GM23338 (cell line): ENCODE data around the gene TLR6. TPM values are rescaled to one million over a fixed set of nuclear protein-coding genes. Genes with fewer than 3 reads are reported as not detected.
A peak's percentile ranks its signal among the peaks of the same experiment; 100 is the strongest.

Experiments used
- ATAC-seq: fragments of 200-7000 bp; cut with Tn5 transposase; 3 replicates; pipeline ENCODE4 v1.9.1; 2020
- DNase-seq: peaks from one replicate; pipeline ENCODE4 v3.0.0-alpha.2; 2015; ENCODE audit warnings: low spot score
- H2AFZ ChIP-seq: fragments of 200-600 bp; sonication (generic); 2 replicates; pipeline ENCODE4 v1.8.0; 2016; ENCODE audit warnings: antibody characterized with exemption, mild to moderate bottlenecking, moderate library complexity
- H3F3A ChIP-seq: fragments of 200-600 bp; sonication (generic); replicated peaks from 2 replicates; pipeline ENCODE4 v1.8.0; 2017; ENCODE audit warnings: antibody characterized with exemption, mixed run types, low read depth
- H3K27ac ChIP-seq: fragments of 200-600 bp; sonication (generic); 2 replicates; pipeline ENCODE4 v1.6.1; 2016; ENCODE audit warnings: low read depth
- H3K27me3 ChIP-seq: fragments of 200-600 bp; sonication (generic); 2 replicates; pipeline ENCODE4 v1.8.0; 2016; ENCODE audit warnings: mild to moderate bottlenecking, mixed run types, moderate library complexity; ENCODE audit not compliant: insufficient read depth
- H3K36me3 ChIP-seq: fragments of 200-600 bp; sonication (generic); 2 replicates; pipeline ENCODE4 v1.8.0; 2016; ENCODE audit warnings: mild to moderate bottlenecking; ENCODE audit not compliant: insufficient read depth
- H3K4me1 ChIP-seq: fragments of 200-600 bp; sonication (generic); 2 replicates; pipeline ENCODE4 v1.8.0; 2016; ENCODE audit warnings: mild to moderate bottlenecking, moderate library complexity; ENCODE audit not compliant: insufficient read depth
- H3K4me2 ChIP-seq: fragments of 200-600 bp; sonication (generic); 2 replicates; pipeline ENCODE4 v1.7.1; 2017; ENCODE audit warnings: mixed run types
- H3K4me3 ChIP-seq: fragments of 200-600 bp; sonication (generic); 2 replicates; pipeline ENCODE4 v1.6.1; 2016; ENCODE audit warnings: mixed run types
- H3K79me2 ChIP-seq: fragments of 200-600 bp; sonication (generic); replicated peaks from 2 replicates; pipeline ENCODE4 v1.8.0; 2017; ENCODE audit warnings: mild to moderate bottlenecking; ENCODE audit not compliant: insufficient read depth
- H3K9me2 ChIP-seq: fragments of 200-600 bp; sonication (generic); 2 replicates; pipeline ENCODE4 v1.8.0; 2017; ENCODE audit not compliant: insufficient read depth
- H4K20me1 ChIP-seq: fragments of 200-600 bp; sonication (generic); replicated peaks from 2 replicates; pipeline ENCODE4 v1.8.0; 2017; ENCODE audit warnings: mild to moderate bottlenecking; ENCODE audit not compliant: insufficient read depth
- H3K27ac Mint-ChIP-seq: 2 replicates; pipeline ENCODE4 v1.8.0; 2020; ENCODE audit warnings: inconsistent platforms, mild to moderate bottlenecking, moderate library complexity, mixed read lengths
- H3K27me3 Mint-ChIP-seq: 3 replicates; pipeline ENCODE4 v1.8.0; 2022; ENCODE audit warnings: low read depth, mild to moderate bottlenecking, moderate library complexity, mixed read lengths, inconsistent platforms; ENCODE audit not compliant: insufficient read depth, poor library complexity
- H3K36me3 Mint-ChIP-seq: 3 replicates; pipeline ENCODE4 v1.8.0; 2021; ENCODE audit warnings: low read depth, mild to moderate bottlenecking, inconsistent platforms, moderate library complexity, mixed read lengths
- H3K4me1 Mint-ChIP-seq: 3 replicates; pipeline ENCODE4 v1.8.0; 2020; ENCODE audit warnings: mild to moderate bottlenecking, inconsistent platforms, mixed read lengths
- H3K4me3 Mint-ChIP-seq: 3 replicates; pipeline ENCODE4 v1.8.0; 2021; ENCODE audit warnings: moderate library complexity, mild to moderate bottlenecking, inconsistent platforms, mixed read lengths
- H3K9me3 Mint-ChIP-seq: 3 replicates; pipeline ENCODE4 v1.8.0; 2020; ENCODE audit warnings: moderate library complexity, mild to moderate bottlenecking, inconsistent platforms, mixed read lengths
- CREB1 ChIP-seq: fragments of 250-450 bp; sonication (Bioruptor Pico); IDR thresholded peaks from 2 replicates; pipeline ENCODE4 v1.5.0; 2020; ENCODE audit warnings: low read depth, mild to moderate bottlenecking, moderate library complexity
- CTCF ChIP-seq, 2 experiments: fragments of 200-600 bp in 1 of 2; sonication (generic) in 1 of 2; conservative IDR thresholded peaks; 2 replicates each; pipeline versions ENCODE4 v1.5.1 to v1.6.1; 2016 to 2017; ENCODE audit warnings: antibody characterized with exemption in 2 of 2, low read depth in 2 of 2, mild to moderate bottlenecking in 2 of 2, moderate library complexity in 1 of 2
- EZH2 ChIP-seq: fragments of 200-600 bp; sonication (generic); IDR thresholded peaks from one replicate; pipeline ENCODE4 v1.8.0; 2017; ENCODE audit warnings: antibody characterized with exemption, mild to moderate bottlenecking, low read depth; ENCODE audit not compliant: unreplicated experiment
- EZH2phosphoT487 ChIP-seq: fragments of 200-600 bp; sonication (generic); IDR thresholded peaks from one replicate; pipeline ENCODE4 v1.8.1; 2018; ENCODE audit warnings: antibody characterized with exemption; ENCODE audit not compliant: unreplicated experiment
- JUNB ChIP-seq: IDR thresholded peaks from one replicate; pipeline ENCODE4 v1.6.1; 2016; ENCODE audit warnings: antibody characterized with exemption; ENCODE audit not compliant: unreplicated experiment
- NANOG ChIP-seq: IDR thresholded peaks from 2 replicates; pipeline ENCODE4 v1.6.1; 2016; ENCODE audit warnings: antibody characterized with exemption, borderline replicate concordance
- POLR2AphosphoS5 ChIP-seq: IDR thresholded peaks from 2 replicates; pipeline ENCODE4 v1.6.1; 2016; ENCODE audit warnings: antibody characterized with exemption, low read depth
- REST ChIP-seq: IDR thresholded peaks from one replicate; pipeline ENCODE4 v1.6.1; 2018; ENCODE audit warnings: antibody characterized with exemption; ENCODE audit not compliant: unreplicated experiment
- STAT1 ChIP-seq: IDR thresholded peaks from one replicate; pipeline ENCODE4 v1.6.1; 2016; ENCODE audit warnings: antibody characterized with exemption; ENCODE audit not compliant: unreplicated experiment
- ZNF114 ChIP-seq: fragments of 250-450 bp; sonication (Bioruptor Pico); IDR thresholded peaks from 2 replicates; pipeline ENCODE4 v1.5.0; 2020; ENCODE audit warnings: mild to moderate bottlenecking, moderate library complexity
- ZNF331 ChIP-seq: fragments of 250-450 bp; sonication (Bioruptor Pico); IDR thresholded peaks from 2 replicates; pipeline ENCODE4 v1.5.0; 2020; ENCODE audit warnings: low read depth, mild to moderate bottlenecking, moderate library complexity
- ZNF462 ChIP-seq: fragments of 250-450 bp; sonication (Bioruptor Pico); IDR thresholded peaks from 2 replicates; pipeline ENCODE4 v1.5.0; 2020; ENCODE audit warnings: mild to moderate bottlenecking, moderate library complexity
- polyA plus RNA-seq: library from polyadenylated mRNA; unstranded; fragments of >200 nt; fragmentation: Nextera tagmentation; extraction: Ambion mirVana; gene quantifications from 2 replicates; pipeline ENCODE4 v1.2.1, GENCODE V29; 2016
- total RNA-seq: library from RNA; depleted of rRNA; stranded (reverse); fragments of >200 nt; shearing (Covaris generic); gene quantifications from 2 replicates; pipeline ENCODE4 v1.2.3, GENCODE V29; 2014

TLR6 gene
- total and polyA plus RNA-seq, 2 experiments from 2014 or later = 0.14 TPM; not detected in 1

- peaks cover 4% of the 10 kb centered on the region; the same call in 2 of the 3 replicates for H3K4me1 Mint-ChIP-seq
- ATAC-seq = peak; percentile 59
Observed at GRCh38 chr4:38783109-38783460, 73.5 kb downstream of the TLR6 start.

More at GRCh38 chr4:38783109-38783460, 73.5 kb downstream of the TLR6 start:
- Histone ChIP-seq H2AFZ (no peak overlapping the region), H3K79me2 (no peaks in the 10 kb centered on the region), H3K4me3 (no peak overlapping the region), H3K36me3 (no peaks in the 10 kb centered on the region), H3K27ac (no peak overlapping the region), H4K20me1 (no peaks in the 10 kb centered on the region), H3K4me2 (no peak overlapping the region), H3K4me1 (no peaks in the 10 kb centered on the region), H3K9me2 (peaks cover 2% of the 10 kb centered on the region; the same call in 1 of the 2 replicates), H3K27me3 (no peaks in the 10 kb centered on the region), H3F3A (no peaks in the 10 kb centered on the region)
- no peak for TF ChIP-seq STAT1
- no peak for TF ChIP-seq JUNB
- TF ChIP-seq EZH2phosphoT487 = no peak
- TF ChIP-seq EZH2 = no peak
- no peak for TF ChIP-seq NANOG
- TF ChIP-seq ZNF331 (CRISPR knock-in tag) = no peak
- no peak for TF ChIP-seq ZNF114 (CRISPR knock-in tag)
- TF ChIP-seq CREB1 = no peak
- no peak for TF ChIP-seq POLR2AphosphoS5
- no peak for TF ChIP-seq ZNF462 (CRISPR knock-in tag)
- TF ChIP-seq REST = no peak
- no peak for TF ChIP-seq CTCF (conservative IDR thresholded peaks at IDR 0.05; ENCODE audit: low read depth in 2 of 2)
- Mint-ChIP-seq H3K9me3 (no peaks in the 10 kb centered on the region; the same call in 2 of the 3 replicates), H3K36me3 (no peaks in the 10 kb centered on the region), H3K4me3 (no peak overlapping the region), H3K27me3 (peaks cover 5% of the 10 kb centered on the region), H3K27ac (no peak overlapping the region)
- DNase-seq = no peak
